CD8-positive, alpha-beta memory T cell (primary cell): ENCODE results near the gene SLC6A9. TPM values are rescaled to one million over a fixed set of nuclear protein-coding genes. Genes with fewer than 3 reads are reported as not detected.

Experiments
- CTCF ChIA-PET: fragments of 350-600 bp; sonication (Branson Sonifier 250); formaldehyde crosslinking; loops from one replicate; lab custom pipeline; 2021; ENCODE audit warnings: antibody characterized with exemption; lab: Charles Lee
- POLR2A ChIA-PET: fragments of 350-600 bp; sonication (Branson Sonifier 250); formaldehyde crosslinking; loops from one replicate; lab custom pipeline; 2021; ENCODE audit warnings: antibody characterized with exemption; lab: Charles Lee
- DNase-seq, 5 donors: peaks; one replicate each; pipeline versions ENCODE4 v3.0.0 to v3.0.0-alpha.2; 2020 to 2022; ENCODE audit warnings: mixed read lengths in 1 of 5
- H3K27ac ChIP-seq: one replicate; pipeline ENCODE4 v1.7.0; 2013; ENCODE audit warnings: low read depth, mild to moderate bottlenecking, low read length, moderate library complexity
- H3K27me3 ChIP-seq: 2 replicates; pipeline ENCODE4 v1.7.0; 2013; ENCODE audit warnings: low read length, mild to moderate bottlenecking; ENCODE audit not compliant: insufficient read depth, poor library complexity, severe bottlenecking
- H3K36me3 ChIP-seq: 2 replicates; pipeline ENCODE4 v1.7.0; 2013; ENCODE audit warnings: mild to moderate bottlenecking, low read length, moderate library complexity; ENCODE audit not compliant: insufficient read depth
- H3K4me1 ChIP-seq: 2 replicates; pipeline ENCODE4 v1.7.0; 2013; ENCODE audit warnings: mild to moderate bottlenecking, low read length, moderate library complexity; ENCODE audit not compliant: insufficient read depth
- H3K4me3 ChIP-seq: 2 replicates; pipeline ENCODE4 v1.7.0; 2013; ENCODE audit warnings: mild to moderate bottlenecking, low read length
- H3K9me3 ChIP-seq: 2 replicates; pipeline ENCODE4 v1.7.0; 2013; ENCODE audit warnings: mild to moderate bottlenecking, low read length
- H3K27ac Mint-ChIP-seq, 8 donors: one replicate each; pipeline ENCODE4 v1.8.0; 2020 to 2021; ENCODE audit warnings: mixed read lengths in 8 of 8, mild to moderate bottlenecking in 6 of 8, inconsistent platforms in 3 of 8, moderate library complexity in 3 of 8
- H3K27me3 Mint-ChIP-seq, 2 donors: one replicate each; pipeline ENCODE4 v1.8.0; 2020 to 2021; ENCODE audit warnings: mixed read lengths in 2 of 2, mild to moderate bottlenecking in 1 of 2, moderate library complexity in 1 of 2
- H3K36me3 Mint-ChIP-seq, 3 donors: one replicate each; pipeline ENCODE4 v1.8.0; 2020 to 2021; ENCODE audit warnings: mixed read lengths in 3 of 3, inconsistent platforms in 1 of 3, mild to moderate bottlenecking in 1 of 3
- H3K4me1 Mint-ChIP-seq, 3 donors: one replicate each; pipeline ENCODE4 v1.8.0; 2020 to 2021; ENCODE audit warnings: mixed read lengths in 3 of 3, inconsistent platforms in 1 of 3, mild to moderate bottlenecking in 1 of 3
- H3K4me3 Mint-ChIP-seq, 7 donors: one replicate each; pipeline ENCODE4 v1.8.0; 2020 to 2021; ENCODE audit warnings: mixed read lengths in 7 of 7, mild to moderate bottlenecking in 6 of 7, moderate library complexity in 4 of 7, inconsistent platforms in 2 of 7
- H3K9me3 Mint-ChIP-seq, 5 donors: one replicate each; pipeline ENCODE4 v1.8.0; 2020 to 2022; ENCODE audit warnings: mixed read lengths in 5 of 5, mild to moderate bottlenecking in 3 of 5, moderate library complexity in 2 of 5, inconsistent platforms in 1 of 5
- polyA plus RNA-seq: library from polyadenylated mRNA; unstranded; fragments of 300-500 nt; fragmentation: Illumina TruSeq; gene quantifications from one replicate; pipeline ENCODE4 v1.2.3, GENCODE V29; 2021
- total RNA-seq, 2 experiments: library from RNA; stranded (reverse); gene quantifications; one replicate each; pipeline ENCODE4 v1.2.3, GENCODE V29; 2021

The SLC6A9 gene
- total and polyA plus RNA-seq, 3 experiments from 2014 or later, result 0.21 to 7.3 (median 6.8) TPM

DNA sequence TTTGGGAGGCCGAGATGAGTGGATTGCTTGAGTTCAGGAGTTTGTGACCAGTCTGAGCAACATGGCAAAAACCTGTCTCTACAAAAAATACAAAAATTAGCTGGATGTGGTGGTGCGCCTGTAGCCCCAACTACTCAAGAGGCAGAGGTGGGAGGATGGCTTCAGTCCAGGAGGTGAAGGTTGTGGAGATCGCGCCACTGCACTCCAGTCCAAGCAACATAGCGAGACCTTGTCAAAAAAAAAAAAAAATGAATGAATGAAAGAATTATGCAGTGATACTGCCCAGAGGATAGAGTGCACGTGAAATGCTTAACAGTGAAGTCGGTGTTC lies 61.9 kb downstream of the SLC6A9 start:
- peak overlapping the region; percentile 31 to 99 (median 54) for H3K27ac Mint-ChIP-seq
- ChIA-PET CTCF (interaction anchor here (1.4 kb wide), 2 partner anchors 16 to 22 kb away, joined by 3 to 8 read pairs; partner anchors contain the start of gene IPO13), POLR2A (interaction anchor here (0.8 to 1.2 kb wide), 2 partner anchors 22 to 23 kb away, joined by 5 to 6 read pairs; partner anchors contain the start of gene IPO13)
- DNase-seq, result no peak
- Histone ChIP-seq H3K4me3 (peak overlapping the region; percentile 67), H3K27me3 (no peaks in the 10 kb centered on the region), H3K9me3 (no peaks in the 10 kb centered on the region), H3K36me3 (peaks cover 3% of the 10 kb centered on the region), H3K4me1 (peaks cover 20% of the 10 kb centered on the region), H3K27ac (no peak overlapping the region)
- H3K36me3 Mint-ChIP-seq, result peaks cover 0 to 26% (median 0%) of the 10 kb centered on the region in 3 donors
- H3K4me3 Mint-ChIP-seq, result peak overlapping the region; percentile 93 to 97 (median 94)
- peaks cover 32 to 36% (median 33%) of the 10 kb centered on the region in 3 donors for H3K4me1 Mint-ChIP-seq
- H3K27me3 Mint-ChIP-seq, result no peaks in the 10 kb centered on the region
- no peaks in the 10 kb centered on the region for H3K9me3 Mint-ChIP-seq

DNA sequence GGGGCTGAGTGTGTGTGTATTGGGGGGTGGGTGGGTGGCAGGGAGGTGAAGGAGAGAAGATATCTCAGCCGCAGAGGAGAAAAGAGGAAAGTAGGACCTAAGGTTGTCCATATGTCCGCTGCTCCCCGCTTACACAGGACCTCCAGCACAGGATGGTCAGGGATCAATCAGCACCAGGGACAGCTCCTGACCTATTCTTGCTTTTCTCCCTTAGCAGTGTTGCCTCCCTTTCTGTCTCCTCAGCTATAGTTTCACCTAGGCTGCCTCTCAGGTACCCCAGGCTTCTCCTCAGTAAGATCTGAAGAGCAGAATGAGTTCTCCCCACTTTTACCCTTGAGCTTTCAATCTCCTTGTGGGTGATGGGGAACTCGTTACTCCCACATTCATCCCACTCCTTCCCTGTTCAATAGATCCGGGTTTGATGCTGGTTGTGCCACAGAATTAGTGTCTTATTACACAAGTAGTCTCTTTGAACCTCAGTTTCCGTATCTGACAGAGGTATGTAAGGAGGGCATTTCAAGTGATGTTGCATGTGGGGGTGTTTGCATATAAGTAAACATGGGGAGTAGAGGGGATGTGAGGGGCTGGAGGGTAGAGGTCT lies 62.8 kb downstream of the SLC6A9 start:
- no peak for DNase-seq
- ChIA-PET CTCF (no interaction called here), POLR2A (no interaction called here)

DNA sequence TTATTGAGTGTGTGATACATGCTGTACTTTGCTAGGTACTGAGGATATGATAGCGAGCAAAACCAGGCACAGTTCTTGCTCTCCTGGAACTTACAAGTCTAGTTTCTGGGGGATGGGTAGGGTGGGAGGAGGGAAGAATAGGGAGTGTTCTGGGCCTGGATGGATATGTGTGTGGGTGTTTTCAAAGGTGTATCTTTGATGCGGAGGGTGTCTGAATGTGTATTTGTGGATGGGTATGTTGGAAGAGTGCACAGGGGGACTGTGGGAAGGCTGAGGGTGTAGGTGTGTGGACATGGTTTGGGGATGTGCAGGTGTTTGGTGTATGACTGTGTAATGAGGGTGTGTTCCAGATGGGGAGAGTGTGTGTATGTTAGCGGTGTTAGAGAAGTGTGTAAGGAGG lies 65.9 kb downstream of the SLC6A9 start:
- Mint-ChIP-seq H3K27ac (no peak overlapping the region), H3K4me1 (peaks cover 12 to 14% (median 12%) of the 10 kb centered on the region in 3 donors), H3K9me3 (no peaks in the 10 kb centered on the region), H3K36me3 (peaks cover 0 to 30% (median 6%) of the 10 kb centered on the region in 3 donors), H3K27me3 (no peaks in the 10 kb centered on the region), H3K4me3 (no peak overlapping the region)
- H3K4me3 ChIP-seq, result no peak overlapping the region
- H3K4me1 ChIP-seq, result peaks cover 5% of the 10 kb centered on the region
- ChIA-PET POLR2A (no interaction called here), CTCF (no interaction called here)
- H3K9me3 ChIP-seq, result no peaks in the 10 kb centered on the region
- H3K27ac ChIP-seq, result no peak overlapping the region
- H3K36me3 ChIP-seq, result peaks cover 4% of the 10 kb centered on the region
- no peaks in the 10 kb centered on the region for H3K27me3 ChIP-seq
- no peak for DNase-seq

More for the DNA sequence above, 62.8 kb downstream of the SLC6A9 start:
- Mint-ChIP-seq H3K4me1 (peaks cover 22 to 27% (median 24%) of the 10 kb centered on the region in 3 donors), H3K27me3 (no peaks in the 10 kb centered on the region), H3K27ac (peak overlapping the region in 1 of 8 donors; percentile 75), H3K9me3 (no peaks in the 10 kb centered on the region), H3K4me3 (no peak overlapping the region), H3K36me3 (peaks cover 0 to 22% (median 0%) of the 10 kb centered on the region in 3 donors)
- no peaks in the 10 kb centered on the region for H3K9me3 ChIP-seq
- H3K4me3 ChIP-seq, result no peak overlapping the region
- H3K36me3 ChIP-seq, result peaks cover 3% of the 10 kb centered on the region
- no peaks in the 10 kb centered on the region for H3K27me3 ChIP-seq
- H3K27ac ChIP-seq, result no peak overlapping the region
- peaks cover 13% of the 10 kb centered on the region for H3K4me1 ChIP-seq

DNA sequence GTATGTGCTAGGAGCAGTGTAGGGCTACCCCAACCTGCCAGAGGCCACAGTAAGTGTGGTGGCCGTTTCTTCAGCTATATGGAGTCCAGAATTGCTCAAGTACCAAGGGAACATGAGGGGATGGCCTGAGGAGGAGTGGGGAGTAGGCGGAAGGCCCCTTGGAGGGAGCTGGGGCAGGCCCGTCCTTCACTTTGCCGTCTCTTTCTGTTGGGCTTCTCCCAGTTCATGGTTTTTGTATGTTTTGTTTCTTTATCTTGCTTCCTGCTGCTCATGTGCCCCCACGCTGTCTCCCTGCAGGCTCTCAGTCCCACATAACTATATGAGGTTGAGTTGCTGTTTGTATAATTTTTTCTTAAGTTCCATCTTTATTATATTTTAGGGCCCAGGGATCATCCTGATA lies 67.4 kb downstream of the SLC6A9 start:
- Mint-ChIP-seq H3K27ac (no peak overlapping the region), H3K9me3 (no peaks in the 10 kb centered on the region), H3K27me3 (no peaks in the 10 kb centered on the region), H3K4me1 (no peaks in the 10 kb centered on the region), H3K36me3 (peaks cover 0 to 36% (median 7%) of the 10 kb centered on the region in 3 donors), H3K4me3 (no peak overlapping the region)
- no peak for DNase-seq
- ChIA-PET POLR2A (no interaction called here), CTCF (no interaction called here)
- no peaks in the 10 kb centered on the region for H3K9me3 ChIP-seq
- no peak overlapping the region for H3K4me3 ChIP-seq
- no peaks in the 10 kb centered on the region for H3K4me1 ChIP-seq
- H3K27ac ChIP-seq, result no peak overlapping the region
- H3K36me3 ChIP-seq, result peaks cover 7% of the 10 kb centered on the region
- H3K27me3 ChIP-seq, result no peaks in the 10 kb centered on the region

DNA sequence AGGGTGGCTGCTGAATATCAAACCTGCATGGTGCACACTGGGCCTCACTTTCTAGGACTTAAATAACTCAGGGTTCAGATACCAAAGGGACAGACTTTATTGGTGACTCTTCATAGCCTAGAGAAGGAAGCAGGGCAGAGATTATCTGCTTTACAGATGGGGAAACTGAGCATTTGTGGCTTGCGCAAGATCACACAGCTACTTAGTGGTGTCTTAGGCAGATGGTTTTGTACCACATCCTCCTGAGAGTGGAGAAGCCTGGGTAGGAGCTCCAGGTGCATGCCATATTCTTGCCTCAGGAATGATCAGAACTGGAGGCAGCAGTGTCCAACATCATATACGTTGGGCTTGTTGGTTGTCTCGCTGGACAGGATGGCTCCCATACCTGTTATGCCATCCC lies 68.3 kb downstream of the SLC6A9 start:
- Histone ChIP-seq H3K27me3 (no peaks in the 10 kb centered on the region), H3K27ac (no peak overlapping the region), H3K36me3 (peaks cover 12% of the 10 kb centered on the region), H3K4me1 (no peaks in the 10 kb centered on the region), H3K9me3 (no peaks in the 10 kb centered on the region), H3K4me3 (no peak overlapping the region)
- CTCF ChIA-PET, result interaction anchor here (1.3 kb wide), 1 partner anchor 29 kb away, joined by 4 read pairs; the partner anchor contains the start of gene ARTN
- no peaks in the 10 kb centered on the region for H3K9me3 Mint-ChIP-seq
- no peaks in the 10 kb centered on the region for H3K4me1 Mint-ChIP-seq
- H3K4me3 Mint-ChIP-seq, result no peak overlapping the region
- no peaks in the 10 kb centered on the region for H3K27me3 Mint-ChIP-seq
- H3K36me3 Mint-ChIP-seq, result peaks cover 0 to 45% (median 9%) of the 10 kb centered on the region in 3 donors
- POLR2A ChIA-PET, result no interaction called here
- no peak overlapping the region for H3K27ac Mint-ChIP-seq
- no peak for DNase-seq

DNA sequence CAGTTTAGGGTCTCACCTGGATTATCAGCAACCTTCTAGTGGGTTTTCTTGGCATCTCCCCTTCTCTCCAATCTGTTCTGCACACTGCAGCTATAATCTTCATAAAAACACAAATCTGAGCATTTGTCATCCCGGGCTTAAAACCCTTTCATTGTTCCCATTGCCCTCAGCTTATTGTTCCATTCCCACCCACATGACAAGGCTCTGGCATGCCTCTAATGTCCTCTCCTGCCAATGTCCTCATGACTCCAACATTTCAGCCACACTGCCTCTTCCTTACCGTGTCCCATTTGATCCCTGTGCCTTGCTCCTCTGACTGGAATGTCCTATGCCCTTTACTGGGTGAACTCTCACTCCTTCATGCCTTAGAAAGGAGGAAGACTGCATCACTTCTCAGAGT lies 68.9 kb downstream of the SLC6A9 start:
- Histone ChIP-seq H3K36me3 (peaks cover 19% of the 10 kb centered on the region), H3K4me3 (no peak overlapping the region), H3K4me1 (no peaks in the 10 kb centered on the region), H3K27me3 (no peaks in the 10 kb centered on the region), H3K27ac (no peak overlapping the region), H3K9me3 (no peaks in the 10 kb centered on the region)
- Mint-ChIP-seq H3K36me3 (peaks cover 0 to 50% (median 13%) of the 10 kb centered on the region in 3 donors), H3K27ac (peak overlapping the region in 1 of 8 donors; percentile 11), H3K4me1 (no peaks in the 10 kb centered on the region), H3K27me3 (no peaks in the 10 kb centered on the region), H3K4me3 (no peak overlapping the region), H3K9me3 (no peaks in the 10 kb centered on the region)
- POLR2A ChIA-PET, result no interaction called here
- CTCF ChIA-PET, result interaction anchor here (1.3 kb wide), 1 partner anchor 29 kb away, joined by 4 read pairs; the partner anchor contains the start of gene ARTN
- no peak for DNase-seq

DNA sequence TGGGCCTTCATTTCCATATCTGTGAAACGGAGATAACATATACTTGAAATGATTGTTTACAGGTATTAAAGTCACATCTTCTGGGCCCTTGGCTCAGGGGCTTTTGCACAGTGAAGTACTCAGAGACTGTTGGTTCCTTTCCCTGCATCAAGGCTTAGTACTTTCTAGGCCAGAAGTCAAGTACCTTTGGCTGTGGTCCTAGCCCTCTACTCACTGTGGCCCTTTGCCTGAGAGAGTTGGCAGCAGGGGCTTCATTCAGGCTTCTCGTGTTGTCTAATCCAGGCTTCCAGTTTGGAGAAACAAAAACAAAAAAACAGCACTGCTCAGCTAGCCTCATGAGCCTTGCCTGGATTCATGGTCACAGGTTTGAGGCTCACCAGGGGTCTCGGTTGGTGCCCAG lies 69.6 kb downstream of the SLC6A9 start:
- POLR2A ChIA-PET, result no interaction called here
- CTCF ChIA-PET, result interaction anchor here (1.3 kb wide), 1 partner anchor 28 kb away, joined by 4 read pairs; the partner anchor contains the start of gene ARTN

DNA sequence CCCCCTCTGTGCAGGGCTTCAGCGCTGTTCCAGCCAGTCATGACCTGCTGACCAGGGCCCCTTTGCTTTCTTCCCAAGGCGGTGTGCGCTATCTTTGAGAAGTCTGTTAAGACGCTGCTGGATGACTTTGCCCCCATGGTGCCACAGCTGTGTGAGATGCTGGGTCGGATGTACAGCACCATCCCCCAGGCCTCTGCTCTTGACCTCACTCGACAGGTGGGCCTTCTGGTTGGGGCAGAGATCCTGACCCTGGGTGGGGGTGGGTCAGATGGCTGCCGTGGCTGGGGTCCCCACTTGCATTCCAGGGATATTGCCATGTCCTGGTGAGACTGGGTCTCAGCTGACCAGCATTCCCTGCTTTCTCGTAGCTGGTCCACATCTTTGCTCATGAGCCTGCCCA lies 70.5 kb downstream of the SLC6A9 start:
- Mint-ChIP-seq H3K4me1 (no peaks in the 10 kb centered on the region), H3K27ac (no peak overlapping the region), H3K4me3 (no peak overlapping the region), H3K9me3 (no peaks in the 10 kb centered on the region), H3K27me3 (no peaks in the 10 kb centered on the region), H3K36me3 (peaks cover 0 to 55% (median 16%) of the 10 kb centered on the region in 3 donors)
- ChIA-PET POLR2A (no interaction called here), CTCF (no interaction called here)
- Histone ChIP-seq H3K27ac (no peak overlapping the region), H3K36me3 (peaks cover 22% of the 10 kb centered on the region), H3K27me3 (no peaks in the 10 kb centered on the region), H3K4me3 (no peak overlapping the region), H3K9me3 (no peaks in the 10 kb centered on the region), H3K4me1 (no peaks in the 10 kb centered on the region)
- DNase-seq, result no peak

More for the DNA sequence above, 69.6 kb downstream of the SLC6A9 start:
- Mint-ChIP-seq H3K4me1 (no peaks in the 10 kb centered on the region), H3K4me3 (no peak overlapping the region), H3K27ac (no peak overlapping the region), H3K27me3 (no peaks in the 10 kb centered on the region), H3K36me3 (peaks cover 0 to 55% (median 16%) of the 10 kb centered on the region in 3 donors), H3K9me3 (no peaks in the 10 kb centered on the region)
- Histone ChIP-seq H3K27me3 (no peaks in the 10 kb centered on the region), H3K4me3 (no peak overlapping the region), H3K27ac (no peak overlapping the region), H3K36me3 (peaks cover 22% of the 10 kb centered on the region), H3K4me1 (no peaks in the 10 kb centered on the region), H3K9me3 (no peaks in the 10 kb centered on the region)
- DNase-seq, result no peak
